AG20443 (cell line): ENCODE measurements around the gene YIF1B.

ENCODE experiments used
- DNase-seq: peaks from one replicate; pipeline ENCODE4 v3.0.0; 2012; ENCODE audit warnings: low spot score, mixed read lengths

YIF1B gene

GRCh38 chr19:38304352-38304865 lies 11.3 kb downstream of the YIF1B start:
- DNase-seq = no peak

GRCh38 chr19:38303517-38304351 lies 12.0 kb downstream of the YIF1B start, which contains the start of gene C19orf33:
C19orf33 (plus strand) TSS chr19:38304251; CDS start chr19:38304262, 11 bp downstream.
- no peak for DNase-seq

- DNase-seq = no peak
These were observed 16.7 kb downstream of the YIF1B start for GRCh38 chr19:38298821-38299680.

- no peak for DNase-seq
These were observed 21.7 kb downstream of the YIF1B start for GRCh38 chr19:38294090-38294489.

GRCh38 chr19:38293281-38293680 lies 22.5 kb downstream of the YIF1B start:
- no peak for DNase-seq

GRCh38 chr19:38291855-38292254 lies 23.9 kb downstream of the YIF1B start:
- DNase-seq = no peak

GRCh38 chr19:38290631-38291147 lies 25.1 kb downstream of the YIF1B start:
- peak; percentile 95 for DNase-seq

- no peak for DNase-seq
These were observed 25.8 kb downstream of the YIF1B start for GRCh38 chr19:38289955-38290354.

GRCh38 chr19:38288123-38288855 lies 27.5 kb downstream of the YIF1B start:
- DNase-seq = no peak

- DNase-seq = no peak
These were observed 28.1 kb downstream of the YIF1B start for GRCh38 chr19:38287604-38288003.

GRCh38 chr19:38285567-38285966 lies 30.2 kb downstream of the YIF1B start:
- DNase-seq = peak; percentile 76

- DNase-seq = no peak
These were observed 31.3 kb downstream of the YIF1B start for GRCh38 chr19:38284422-38284821.

- no peak for DNase-seq
These were observed 32.5 kb downstream of the YIF1B start for GRCh38 chr19:38283271-38283670.

GRCh38 chr19:38281811-38282566 lies 33.8 kb downstream of the YIF1B start:
- no peak for DNase-seq

- no peak for DNase-seq
These were observed 35.5 kb downstream of the YIF1B start for GRCh38 chr19:38280030-38280921.

- DNase-seq = no peak
These were observed 37.0 kb downstream of the YIF1B start for GRCh38 chr19:38278751-38279150.

- peak; percentile 87 for DNase-seq
These were observed 37.6 kb downstream of the YIF1B start for GRCh38 chr19:38277969-38278680.

GRCh38 chr19:38277549-38277948 lies 38.2 kb downstream of the YIF1B start:
- no peak for DNase-seq

- DNase-seq = no peak
These were observed 38.7 kb downstream of the YIF1B start for GRCh38 chr19:38276942-38277517.
